IMR-90 (cell line): ENCODE measurements around the gene CLEC2A. TPM values are rescaled to one million over a fixed set of nuclear protein-coding genes. Genes with fewer than 3 reads are reported as not detected.

ENCODE experiments used
- ATAC-seq: fragments of 200-7000 bp; cut with Tn5 transposase; 2 replicates; pipeline ENCODE4 v1.9.1; 2020; ENCODE audit warnings: low read depth, mild to moderate bottlenecking, moderate library complexity
- BruUV-seq: library from RNA; stranded (reverse); fragments of 400-500 nt; replicated peaks from 2 replicates; lab custom pipeline; 2021; lab: Mats Ljungman, UMichigan
- CTCF ChIA-PET: fragments of 300-600 bp; formaldehyde crosslinking; extraction: SDS; loops from one replicate; lab custom pipeline; 2021; ENCODE audit warnings: antibody characterized with exemption; lab: Yijun Ruan, JAX
- POLR2A ChIA-PET: fragments of 300-600 bp; sonication (Branson Sonifier 250); formaldehyde crosslinking; loops from one replicate; lab custom pipeline; 2022; ENCODE audit warnings: antibody characterized with exemption; ENCODE audit not compliant: unreplicated experiment; lab: Charles Lee
- DNase-seq: peaks from one replicate; pipeline ENCODE4 v3.0.0; 2013
- H2AFZ ChIP-seq: replicated peaks from 2 replicates; pipeline ENCODE3; 2013; ENCODE audit warnings: low read length, mild to moderate bottlenecking; ENCODE audit not compliant: poor library complexity
- H2AK5ac ChIP-seq: 2 replicates; pipeline ENCODE4 v1.6.1; 2013; ENCODE audit warnings: low read depth, low read length, inconsistent platforms
- H2AK9ac ChIP-seq: replicated peaks from 2 replicates; pipeline ENCODE3; 2013; ENCODE audit warnings: mild to moderate bottlenecking, low read depth, low read length, moderate library complexity; ENCODE audit not compliant: poor library complexity
- H2BK120ac ChIP-seq: 2 replicates; pipeline ENCODE4 v1.6.1; 2013; ENCODE audit warnings: low read depth, low read length, inconsistent platforms
- H2BK15ac ChIP-seq: 3 replicates; pipeline ENCODE4 v1.6.1; 2013; ENCODE audit warnings: low read depth, low read length, inconsistent platforms
- H2BK20ac ChIP-seq: 2 replicates; pipeline ENCODE4 v1.6.1; 2013; ENCODE audit warnings: low read depth, mild to moderate bottlenecking, inconsistent platforms, low read length, moderate library complexity
- H2BK5ac ChIP-seq: 2 replicates; pipeline ENCODE4 v1.6.1; 2013; ENCODE audit warnings: mild to moderate bottlenecking, low read depth, low read length, inconsistent platforms; ENCODE audit not compliant: poor library complexity, severe bottlenecking
- H3K14ac ChIP-seq: replicated peaks from 2 replicates; pipeline ENCODE4 v1.6.1; 2013; ENCODE audit warnings: low read depth, low read length, inconsistent platforms
- H3K18ac ChIP-seq: 2 replicates; pipeline ENCODE4 v1.6.1; 2013; ENCODE audit warnings: low read depth, low read length, control low read depth
- H3K23ac ChIP-seq: 2 replicates; pipeline ENCODE4 v1.6.1; 2013; ENCODE audit warnings: low read depth, low read length, inconsistent platforms
- H3K27ac ChIP-seq: 2 replicates; pipeline ENCODE4 v1.5.1; 2013; ENCODE audit warnings: mild to moderate bottlenecking, control low read depth, low read length; ENCODE audit not compliant: insufficient read depth
- H3K27me3 ChIP-seq: 2 replicates; pipeline ENCODE4 v1.6.1; 2013; ENCODE audit warnings: low read length; ENCODE audit not compliant: control insufficient read depth, insufficient read depth
- H3K36me3 ChIP-seq: 2 replicates; pipeline ENCODE4 v1.6.1; 2013; ENCODE audit warnings: low read length, mixed read lengths; ENCODE audit not compliant: control insufficient read depth, insufficient read depth
- H3K4ac ChIP-seq: 2 replicates; pipeline ENCODE4 v1.6.1; 2013; ENCODE audit warnings: low read depth, low read length, inconsistent platforms
- H3K4me1 ChIP-seq: 2 replicates; pipeline ENCODE4 v1.6.1; 2013; ENCODE audit warnings: low read length, mixed read lengths; ENCODE audit not compliant: control insufficient read depth, insufficient read depth
- H3K4me2 ChIP-seq: 2 replicates; pipeline ENCODE4 v1.6.1; 2013; ENCODE audit warnings: low read depth, mild to moderate bottlenecking, control low read depth, low read length, moderate library complexity
- H3K4me3 ChIP-seq: 2 replicates; pipeline ENCODE4 v1.5.1; 2013; ENCODE audit warnings: low read depth, mild to moderate bottlenecking, control low read depth, low read length, moderate library complexity; ENCODE audit not compliant: insufficient read depth
- H3K56ac ChIP-seq: 2 replicates; pipeline ENCODE4 v1.6.1; 2013; ENCODE audit warnings: low read length, inconsistent platforms; ENCODE audit not compliant: insufficient read depth; ENCODE audit errors: extremely low read depth
- H3K79me1 ChIP-seq, 2 experiments: 2 replicates each; pipeline ENCODE4 v1.6.1; 2013; ENCODE audit warnings: low read length in 2 of 2, inconsistent platforms in 1 of 2, low read depth in 1 of 2
- H3K9ac ChIP-seq: 2 replicates; pipeline ENCODE4 v1.6.1; 2013; ENCODE audit warnings: low read depth, low read length, control low read depth
- H3K9me1 ChIP-seq: 2 replicates; pipeline ENCODE4 v1.6.1; 2013; ENCODE audit warnings: low read length, inconsistent platforms; ENCODE audit not compliant: insufficient read depth
- H3K9me3 ChIP-seq: 2 replicates; pipeline ENCODE4 v1.6.1; 2013; ENCODE audit warnings: low read length; ENCODE audit not compliant: control insufficient read depth, insufficient read depth
- H4K20me1 ChIP-seq: 2 replicates; pipeline ENCODE4 v1.6.1; 2013; ENCODE audit warnings: low read length, inconsistent platforms; ENCODE audit not compliant: insufficient read depth
- H4K5ac ChIP-seq: 2 replicates; pipeline ENCODE4 v1.6.1; 2013; ENCODE audit warnings: mild to moderate bottlenecking, low read depth, low read length, control low read depth
- H4K8ac ChIP-seq, 2 experiments: 2 replicates each; pipeline ENCODE4 v1.6.1; 2013; ENCODE audit warnings: low read depth in 2 of 2, low read length in 2 of 2, control low read depth in 1 of 2, inconsistent platforms in 1 of 2
- H4K91ac ChIP-seq: 2 replicates; pipeline ENCODE4 v1.6.1; 2013; ENCODE audit warnings: low read depth, low read length, inconsistent platforms; ENCODE audit not compliant: insufficient read depth
- BHLHE40 ChIP-seq: fragments of 150-350 bp; IDR thresholded peaks from 2 replicates; pipeline ENCODE4 v1.6.1; 2016; ENCODE audit warnings: mild to moderate bottlenecking, low read depth, low read length
- CEBPB ChIP-seq: IDR thresholded peaks from 2 replicates; pipeline ENCODE4 v1.6.1; 2012; ENCODE audit warnings: low read depth, low read length, improper control_type of control experiment
- FOS ChIP-seq: fragments of 150-350 bp; IDR thresholded peaks from 2 replicates; pipeline ENCODE4 v1.6.1; 2016; ENCODE audit warnings: low read depth, low read length
- MAZ ChIP-seq: IDR thresholded peaks from 2 replicates; pipeline ENCODE4 v1.6.1; 2012; ENCODE audit warnings: low read depth, mild to moderate bottlenecking, low read length, improper control_type of control experiment, moderate library complexity, borderline replicate concordance
- MXI1 ChIP-seq: IDR thresholded peaks from 2 replicates; pipeline ENCODE4 v1.6.1; 2012; ENCODE audit warnings: low read depth, mild to moderate bottlenecking, low read length, moderate library complexity, borderline replicate concordance
- RCOR1 ChIP-seq: IDR thresholded peaks from 2 replicates; pipeline ENCODE4 v1.6.1; 2012; ENCODE audit warnings: mild to moderate bottlenecking, low read length, improper control_type of control experiment; ENCODE audit not compliant: insufficient replicate concordance
- RFX5 ChIP-seq: IDR thresholded peaks from 2 replicates; pipeline ENCODE4 v1.8.0; 2012; ENCODE audit warnings: low read depth, mild to moderate bottlenecking, low read length, moderate library complexity
- SMC3 ChIP-seq: fragments of 150-350 bp; IDR thresholded peaks from 2 replicates; pipeline ENCODE4 v1.6.1; 2016; ENCODE audit warnings: low read depth, mild to moderate bottlenecking, antibody characterized with exemption, low read length, moderate library complexity
- USF2 ChIP-seq: fragments of 150-350 bp; IDR thresholded peaks from 2 replicates; pipeline ENCODE4 v1.6.1; 2017; ENCODE audit warnings: mild to moderate bottlenecking, antibody characterized with exemption, low read length, low read depth
- WGBS, 2 experiments: methylation state at CpG; one replicate each; pipeline versions ENCODE4 v1.1.5 to v1.1.7; 2013; ENCODE audit warnings: missing lambda C conversion rate in 2 of 2; ENCODE audit not compliant: insufficient read length in 1 of 2; ENCODE audit errors: extremely low coverage in 2 of 2; 5-methylcytosine and 5-hydroxymethylcytosine counted together
- dilution Hi-C: fragments of 300-500 bp; cut with HindIII; formaldehyde crosslinking; loops from one replicate; pipeline ENCODE4 v1.14.3; 2018; ENCODE audit warnings: low sequenced_read_pairs; ENCODE audit not compliant: unreplicated experiment
- in situ Hi-C: fragments of 300-500 bp; cut with MboI; formaldehyde crosslinking; loops from 3 replicates; pipeline ENCODE4 v1.14.3; 2019; ENCODE audit warnings: low sequenced_read_pairs, inconsistent platforms, mixed read lengths
- intact Hi-C: fragments of 100-400 bp; cut with micrococcal nuclease; formaldehyde crosslinking; loops from 2 replicates; pipeline ENCODE4 v1.10.0; 2022
- polyA plus RNA-seq, 3 experiments: library from polyadenylated mRNA; depleted of rRNA; stranded (reverse); fragments of >200 nt; gene quantifications; 2 replicates each; pipeline ENCODE4 v1.2.3, GENCODE V29; 2012; ENCODE audit warnings: low replicate concordance in 1 of 3
- total RNA-seq: library from RNA; depleted of rRNA; stranded (reverse); fragments of >200 nt; gene quantifications from 2 replicates; pipeline ENCODE4 v1.2.3, GENCODE V29; 2012
- TF ChIP-seq, protein P1 (sequence below): fragments of 150-350 bp; IDR thresholded peaks from 2 replicates; pipeline ENCODE4 v1.6.1; 2016; ENCODE audit warnings: low read depth, mild to moderate bottlenecking, low read length, moderate library complexity, borderline replicate concordance

Gene CLEC2A
- total and polyA plus RNA-seq, 2 of the 4 experiments (the other 2 are of a cell fraction) = not detected

GRCh38 chr12:9866860-9867269 lies 65.3 kb downstream of the CLEC2A start:
- Histone ChIP-seq H3K9me1 (no peaks in the 10 kb centered on the region), H3K79me1 (no peaks in the 10 kb centered on the region), H2AK9ac (no peak overlapping the region), H4K8ac (no peak overlapping the region), H4K20me1 (no peaks in the 10 kb centered on the region), H3K36me3 (no peaks in the 10 kb centered on the region), H2BK20ac (no peak overlapping the region), H3K4me2 (no peak overlapping the region), H3K56ac (no peak overlapping the region), H3K18ac (no peak overlapping the region), H3K14ac (no peak overlapping the region), H3K27ac (no peak overlapping the region), H2BK15ac (no peak overlapping the region), H3K4me1 (peaks cover 2% of the 10 kb centered on the region; the same call in 1 of the 2 replicates), H3K23ac (no peak overlapping the region), H2AFZ (no peak overlapping the region), H4K5ac (no peak overlapping the region), H3K4ac (no peak overlapping the region), H3K9me3 (no peaks in the 10 kb centered on the region), H2BK120ac (no peak overlapping the region), H3K27me3 (no peaks in the 10 kb centered on the region), H3K9ac (no peak overlapping the region), H4K91ac (no peak overlapping the region), H3K4me3 (no peak overlapping the region), H2AK5ac (no peak overlapping the region), H2BK5ac (no peak overlapping the region)
- DNase-seq (no peak), ATAC-seq (no peak)
- in situ Hi-C loops (no loop called here), dilution Hi-C loops (no loop called here), intact Hi-C loops (loop anchor here (5.0 kb wide), 1 partner anchor 345 kb away; the partner anchor contains the start of gene GABARAPL1)
- whole genome bisulfite sequencing, 2 experiments = 94% methylated on average over 2 of the region's 4 CpGs; no CpG with 5 or more reads in 1 of the 2 experiments
- ChIA-PET POLR2A (no interaction called here), CTCF (interaction anchor here (1.1 kb wide), 1 partner anchor 51 kb away, joined by 3 read pairs; no protein-coding TSS in a partner anchor)
- no TSS peak for BruUV-seq
- TF ChIP-seq USF2 = no peak
- no peak for TF ChIP-seq MXI1
- no peak for TF ChIP-seq SMC3
- TF ChIP-seq CEBPB = no peak
- TF ChIP-seq, protein P1, sequence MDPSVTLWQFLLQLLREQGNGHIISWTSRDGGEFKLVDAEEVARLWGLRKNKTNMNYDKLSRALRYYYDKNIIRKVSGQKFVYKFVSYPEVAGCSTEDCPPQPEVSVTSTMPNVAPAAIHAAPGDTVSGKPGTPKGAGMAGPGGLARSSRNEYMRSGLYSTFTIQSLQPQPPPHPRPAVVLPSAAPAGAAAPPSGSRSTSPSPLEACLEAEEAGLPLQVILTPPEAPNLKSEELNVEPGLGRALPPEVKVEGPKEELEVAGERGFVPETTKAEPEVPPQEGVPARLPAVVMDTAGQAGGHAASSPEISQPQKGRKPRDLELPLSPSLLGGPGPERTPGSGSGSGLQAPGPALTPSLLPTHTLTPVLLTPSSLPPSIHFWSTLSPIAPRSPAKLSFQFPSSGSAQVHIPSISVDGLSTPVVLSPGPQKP = no peak
- no peak for TF ChIP-seq MAZ
- no peak for TF ChIP-seq RFX5
- no peak for TF ChIP-seq RCOR1
- TF ChIP-seq BHLHE40 = no peak
- TF ChIP-seq FOS = no peak
